GM12875 (cell line): ENCODE data around the gene WAPL.
A peak's percentile ranks its signal among the peaks of the same experiment; 100 is the strongest.
"Not testable (repeated sequence)": the region's sequence is repeated elsewhere in the genome, so short reads cannot be mapped to it uniquely, and the experiment has no call there.

Experiments used
- H3K4me3 ChIP-seq: one replicate; pipeline ENCODE4 v1.5.1; 2011; ENCODE audit warnings: low read depth, low read length, control low read depth
- CTCF ChIP-seq: IDR thresholded peaks from 2 replicates; pipeline ENCODE4 v1.5.1; 2011; ENCODE audit warnings: low read depth, mild to moderate bottlenecking, control low read depth, inconsistent platforms, low read length, moderate library complexity, borderline replicate concordance; ENCODE audit not compliant: insufficient read depth

The WAPL gene, protein sequence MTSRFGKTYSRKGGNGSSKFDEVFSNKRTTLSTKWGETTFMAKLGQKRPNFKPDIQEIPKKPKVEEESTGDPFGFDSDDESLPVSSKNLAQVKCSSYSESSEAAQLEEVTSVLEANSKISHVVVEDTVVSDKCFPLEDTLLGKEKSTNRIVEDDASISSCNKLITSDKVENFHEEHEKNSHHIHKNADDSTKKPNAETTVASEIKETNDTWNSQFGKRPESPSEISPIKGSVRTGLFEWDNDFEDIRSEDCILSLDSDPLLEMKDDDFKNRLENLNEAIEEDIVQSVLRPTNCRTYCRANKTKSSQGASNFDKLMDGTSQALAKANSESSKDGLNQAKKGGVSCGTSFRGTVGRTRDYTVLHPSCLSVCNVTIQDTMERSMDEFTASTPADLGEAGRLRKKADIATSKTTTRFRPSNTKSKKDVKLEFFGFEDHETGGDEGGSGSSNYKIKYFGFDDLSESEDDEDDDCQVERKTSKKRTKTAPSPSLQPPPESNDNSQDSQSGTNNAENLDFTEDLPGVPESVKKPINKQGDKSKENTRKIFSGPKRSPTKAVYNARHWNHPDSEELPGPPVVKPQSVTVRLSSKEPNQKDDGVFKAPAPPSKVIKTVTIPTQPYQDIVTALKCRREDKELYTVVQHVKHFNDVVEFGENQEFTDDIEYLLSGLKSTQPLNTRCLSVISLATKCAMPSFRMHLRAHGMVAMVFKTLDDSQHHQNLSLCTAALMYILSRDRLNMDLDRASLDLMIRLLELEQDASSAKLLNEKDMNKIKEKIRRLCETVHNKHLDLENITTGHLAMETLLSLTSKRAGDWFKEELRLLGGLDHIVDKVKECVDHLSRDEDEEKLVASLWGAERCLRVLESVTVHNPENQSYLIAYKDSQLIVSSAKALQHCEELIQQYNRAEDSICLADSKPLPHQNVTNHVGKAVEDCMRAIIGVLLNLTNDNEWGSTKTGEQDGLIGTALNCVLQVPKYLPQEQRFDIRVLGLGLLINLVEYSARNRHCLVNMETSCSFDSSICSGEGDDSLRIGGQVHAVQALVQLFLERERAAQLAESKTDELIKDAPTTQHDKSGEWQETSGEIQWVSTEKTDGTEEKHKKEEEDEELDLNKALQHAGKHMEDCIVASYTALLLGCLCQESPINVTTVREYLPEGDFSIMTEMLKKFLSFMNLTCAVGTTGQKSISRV (N-terminal part only)

DNA sequence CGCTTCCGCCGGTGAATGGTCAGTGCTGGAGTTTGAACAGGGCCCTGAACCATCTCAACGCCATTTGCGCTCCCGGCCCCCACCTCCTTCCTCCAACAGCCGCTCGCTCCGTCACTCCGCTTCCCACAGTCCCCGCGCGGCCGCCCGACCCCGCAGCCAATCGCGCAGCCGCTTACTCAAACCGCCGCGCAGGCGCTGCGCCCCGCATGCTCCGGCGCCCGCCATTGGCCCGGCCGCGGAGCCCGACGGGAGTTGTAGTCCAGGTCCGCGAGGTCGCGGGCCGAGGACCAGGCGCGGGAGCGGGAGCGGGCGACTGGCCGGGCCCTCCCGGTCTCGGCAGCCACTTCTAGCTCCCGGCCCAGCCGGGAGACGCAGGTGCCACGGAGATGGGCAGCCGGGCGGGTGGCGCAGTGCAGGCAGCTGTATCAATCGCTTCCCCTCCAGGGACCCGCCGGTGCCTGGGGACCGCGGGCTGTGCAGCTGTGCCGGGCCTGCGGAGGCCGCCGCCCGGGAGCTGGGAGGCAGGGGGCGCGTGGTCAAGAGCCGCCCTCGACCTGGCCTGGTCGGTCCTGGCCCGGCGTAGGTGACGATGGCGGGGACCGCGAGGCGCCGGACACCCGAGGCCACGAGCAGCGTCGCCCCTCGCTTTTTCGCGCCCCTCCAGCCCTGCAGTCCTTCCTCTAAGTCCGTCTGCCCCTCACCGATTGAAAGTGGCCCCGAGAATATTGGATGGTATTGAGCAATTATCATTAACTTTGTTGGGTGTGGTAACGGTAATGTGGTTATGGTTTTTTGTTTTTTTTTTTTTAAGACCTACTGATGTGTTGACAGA, at the start of gene WAPL:
Gene WAPL, minus strand, starts transcription at position 115 of the 832 bp plus-strand sequence. CDS start 3,723 bp downstream, outside the sequence.
- H3K4me3 ChIP-seq, result peak within 1 kb of the TSS; percentile 94
- no peak for TF ChIP-seq CTCF

DNA sequence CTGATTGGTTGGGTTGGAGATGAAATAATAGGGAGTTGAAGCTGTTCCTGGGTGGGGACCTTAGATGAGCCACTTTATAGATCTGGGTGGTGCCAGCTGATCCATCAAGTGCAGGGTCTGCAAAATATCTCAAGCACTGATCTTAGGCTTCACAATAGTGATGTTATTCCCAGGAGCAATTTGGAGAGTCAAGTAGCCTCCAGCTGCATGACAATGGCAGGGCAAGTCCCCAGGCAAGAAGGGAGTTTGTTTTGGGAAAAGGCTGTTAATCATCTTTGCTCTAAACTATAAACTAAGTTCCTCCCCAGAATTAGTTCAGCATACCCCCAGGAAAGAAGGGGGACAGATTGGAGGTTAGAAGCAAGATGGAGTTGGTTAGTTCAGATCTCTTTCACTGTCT, 47.7 kb upstream of the WAPL start:
- no peak overlapping the region for H3K4me3 ChIP-seq
- TF ChIP-seq CTCF, result no peak

DNA sequence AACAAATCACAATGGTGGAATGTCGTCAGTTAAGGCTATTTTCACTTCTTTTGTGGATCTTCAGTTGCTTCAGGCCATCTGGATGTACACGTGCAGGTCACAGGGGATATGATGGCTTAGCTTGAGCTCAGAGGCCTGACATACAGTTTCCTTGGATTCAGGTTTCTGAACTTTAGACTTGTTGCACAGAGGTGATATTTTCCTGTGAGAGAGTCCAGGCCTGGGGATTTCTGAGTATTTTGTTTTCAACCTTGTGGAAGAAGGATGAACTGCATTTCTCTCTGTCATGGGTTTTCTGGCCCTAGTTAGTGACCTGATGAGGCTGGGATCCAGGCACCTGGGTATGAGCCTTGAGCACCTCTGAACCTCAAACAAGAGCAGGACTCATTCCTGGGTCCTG, 44.9 kb upstream of the WAPL start:
- not testable (repeated sequence) for H3K4me3 ChIP-seq

- H3K4me3 ChIP-seq, result not testable (repeated sequence)
These were observed 41.7 kb upstream of the WAPL start for GRCh38 chr10:86563338-86563737.

GRCh38 chr10:86558695-86559094, 37.1 kb upstream of the WAPL start:
- H3K4me3 ChIP-seq, result not testable (repeated sequence)

DNA sequence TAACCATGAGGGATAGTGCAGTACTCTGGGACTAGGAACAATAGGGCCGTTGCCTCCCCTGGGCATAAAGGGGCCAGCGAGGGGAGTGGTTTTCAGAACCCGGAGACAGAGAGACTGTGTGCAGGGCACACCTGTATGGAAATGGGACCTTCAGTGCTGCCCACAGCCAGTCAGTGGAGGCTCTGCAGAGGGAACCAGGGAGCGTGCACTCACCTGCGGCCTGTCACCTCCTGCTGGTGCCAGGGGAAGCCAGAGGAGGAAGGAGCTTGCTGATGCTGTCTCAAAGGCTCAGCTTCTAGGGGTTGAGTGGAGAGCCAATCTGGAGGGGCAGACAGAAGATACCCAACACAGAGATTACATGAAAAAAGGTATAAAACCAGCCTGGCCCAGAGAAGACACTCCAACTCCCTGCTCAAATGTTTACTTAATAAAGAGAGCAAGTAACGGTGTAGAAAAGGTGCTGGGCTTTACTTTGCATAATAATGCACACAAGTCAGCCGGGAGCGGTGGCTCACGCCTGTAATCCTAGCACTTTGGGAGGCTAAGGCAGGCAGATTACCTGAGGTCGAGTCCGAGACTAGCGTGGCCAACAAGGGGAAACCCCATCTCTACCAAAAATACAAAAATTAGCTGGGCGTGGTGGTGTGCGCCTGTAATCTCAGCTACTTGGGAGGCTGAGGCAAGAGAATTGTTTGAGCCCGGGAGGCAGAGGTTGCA, 35.5 kb upstream of the WAPL start:
- TF ChIP-seq CTCF, result no peak
- no peak overlapping the region for H3K4me3 ChIP-seq

DNA sequence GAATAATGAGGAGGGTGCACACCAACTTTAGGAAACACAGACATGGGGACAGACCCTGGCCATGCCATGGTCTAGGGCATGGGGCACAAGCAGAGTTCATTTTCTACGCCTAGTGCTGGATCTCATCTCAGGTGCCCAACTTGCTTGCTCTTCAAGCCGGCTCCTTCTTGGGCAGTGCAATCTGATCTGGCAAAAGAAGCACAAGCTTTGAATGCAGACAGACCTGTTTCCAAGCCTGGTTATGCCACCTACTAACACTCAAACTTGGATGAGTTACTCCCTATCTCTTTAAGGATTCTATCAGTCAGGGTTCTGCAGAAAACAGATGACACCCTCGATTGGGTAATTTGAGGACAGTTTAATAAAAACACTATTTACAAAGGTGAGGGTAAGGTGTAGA, 34.9 kb upstream of the WAPL start:
- no peak for TF ChIP-seq CTCF
- H3K4me3 ChIP-seq, result no peak overlapping the region

DNA sequence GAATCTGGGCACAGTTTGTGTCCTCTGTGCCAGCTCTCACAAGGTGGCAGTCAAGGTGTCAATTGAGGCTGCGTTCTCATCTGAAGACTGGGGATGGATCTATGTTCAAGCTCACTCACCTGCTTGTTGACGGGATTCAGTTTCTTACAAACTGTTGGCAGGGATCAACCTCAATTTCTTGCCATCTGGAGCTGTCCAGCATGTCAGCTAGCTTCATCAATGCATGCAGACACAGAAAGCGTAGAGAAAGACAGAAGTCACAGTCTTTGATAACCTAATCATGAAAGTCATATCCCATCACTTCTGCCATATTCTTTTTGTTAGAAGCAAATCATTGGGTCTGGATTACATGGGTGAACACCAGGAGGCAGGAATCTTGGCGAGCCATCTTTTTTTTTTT, 32.0 kb upstream of the WAPL start:
- no peak overlapping the region for H3K4me3 ChIP-seq
- no peak for TF ChIP-seq CTCF
